BLaER1 treated with 17β-estradiol and CSF1 and Interleukin-3, amounts not matched to agents 10 nM and 100 nM (cell line): ENCODE data around the gene ENOX1.
A peak's percentile ranks its signal among the peaks of the same experiment; 100 is the strongest.

Experiments
- H3K27ac ChIP-seq, 11 experiments: shearing (Covaris generic); formaldehyde crosslinking; 2 replicates each; pipeline ENCODE4 v1.8.1; 2022
- H3K27me3 ChIP-seq, 11 experiments: shearing (Covaris generic); formaldehyde crosslinking; 2 replicates each; pipeline ENCODE4 v1.8.1; 2022
- H3K36me3 ChIP-seq, 11 experiments: shearing (Covaris generic); formaldehyde crosslinking; 2 replicates each; pipeline ENCODE4 v1.8.1; 2022
- H3K4me1 ChIP-seq, 10 experiments: shearing (Covaris generic); formaldehyde crosslinking; 2 replicates each; pipeline ENCODE4 v1.8.1; 2022
- H3K4me2 ChIP-seq, 11 experiments: shearing (Covaris generic); formaldehyde crosslinking; 2 replicates each; pipeline ENCODE4 v1.8.1; 2022
- H3K4me3 ChIP-seq, 10 experiments: shearing (Covaris generic); formaldehyde crosslinking; 2 replicates each; pipeline ENCODE4 v1.8.1; 2022
- H3K9ac ChIP-seq, 11 experiments: shearing (Covaris generic); formaldehyde crosslinking; 2 replicates each; pipeline ENCODE4 v1.8.1; 2022
- H3K9me3 ChIP-seq, 11 experiments: shearing (Covaris generic); formaldehyde crosslinking; replicated peaks in 1 of 11; 2 replicates each; pipeline ENCODE4 v1.8.1; 2022
- H4K20me1 ChIP-seq, 11 experiments: shearing (Covaris generic); formaldehyde crosslinking; 2 replicates each; pipeline ENCODE4 v1.8.1; 2022
- Cebpa-rat ChIP-seq, 11 experiments: shearing (Covaris generic); IDR thresholded peaks; 2 replicates each; pipeline ENCODE4 v1.8.1; 2022

ENOX1 gene

DNA sequence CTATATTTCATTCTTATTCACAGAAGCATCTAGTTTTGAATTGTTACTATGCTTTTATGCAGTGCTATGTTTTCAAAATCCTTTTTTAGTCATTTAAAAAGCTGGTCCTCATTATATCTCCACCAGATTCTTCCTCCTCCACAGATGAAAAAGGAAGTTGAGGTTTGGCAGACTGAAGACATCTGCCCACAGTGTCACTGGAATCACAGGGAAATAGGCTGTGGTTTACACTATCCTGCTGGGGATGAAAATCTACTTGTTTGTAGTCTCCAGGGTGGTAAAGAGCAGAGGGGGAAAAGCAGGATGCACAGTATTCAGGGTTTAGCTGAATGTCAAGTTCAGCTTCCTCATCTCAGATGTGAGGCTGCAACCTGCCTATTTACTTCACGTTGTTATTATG, 412.2 kb downstream of the ENOX1 start:
- Histone ChIP-seq H3K9me3 (peaks cover 0 to 19% (median 0%) of the 10 kb centered on the region in 11 experiments; a peak in 6 of 22 replicates), H3K9ac (no peak overlapping the region), H4K20me1 (peaks cover 0 to 4% (median 0%) of the 10 kb centered on the region in 11 experiments; a peak in 2 of 22 replicates), H3K27ac (peak overlapping the region in 1 of 11 experiments; percentile 25; a peak in 1 of 22 replicates), H3K27me3 (peaks cover 0 to 63% (median 0%) of the 10 kb centered on the region in 11 experiments; a peak in 4 of 22 replicates), H3K4me1 (peaks cover 27 to 44% (median 36%) of the 10 kb centered on the region in 10 experiments), H3K4me2 (peak overlapping the region; percentile 46 to 80 (median 71)), H3K36me3 (no peaks in the 10 kb centered on the region), H3K4me3 (no peak overlapping the region)
- TF ChIP-seq Cebpa-rat (IDR thresholded peaks at IDR 0.05) = no peak

- no peak for TF ChIP-seq Cebpa-rat (IDR thresholded peaks at IDR 0.05)
- peaks cover 0 to 4% (median 0%) of the 10 kb centered on the region in 11 experiments; a peak in 2 of 22 replicates for H4K20me1 ChIP-seq
- H3K4me3 ChIP-seq = no peak overlapping the region
- H3K9me3 ChIP-seq = peaks cover 0 to 9% (median 0%) of the 10 kb centered on the region in 11 experiments; a peak in 2 of 22 replicates
- no peak overlapping the region for H3K27ac ChIP-seq
- H3K36me3 ChIP-seq = no peaks in the 10 kb centered on the region
- peak overlapping the region in 10 of 11 experiments; percentile 1 to 79 (median 38); a peak in 14 of 22 replicates for H3K4me2 ChIP-seq
- H3K27me3 ChIP-seq = peaks cover 0 to 73% (median 0%) of the 10 kb centered on the region in 11 experiments; a peak in 4 of 22 replicates
- H3K4me1 ChIP-seq = peaks cover 27 to 44% (median 36%) of the 10 kb centered on the region in 10 experiments
- H3K9ac ChIP-seq = no peak overlapping the region
These were observed 413.4 kb downstream of the ENOX1 start for GRCh38 chr13:43373400-43373799.

- Histone ChIP-seq H3K27me3 (peaks cover 0 to 60% (median 0%) of the 10 kb centered on the region in 11 experiments; a peak in 4 of 22 replicates), H4K20me1 (peaks cover 0 to 4% (median 0%) of the 10 kb centered on the region in 11 experiments; a peak in 2 of 22 replicates), H3K36me3 (no peaks in the 10 kb centered on the region), H3K4me1 (peaks cover 27 to 45% (median 34%) of the 10 kb centered on the region in 10 experiments), H3K9ac (no peak overlapping the region), H3K27ac (no peak overlapping the region), H3K4me2 (no peak overlapping the region), H3K9me3 (no peaks in the 10 kb centered on the region), H3K4me3 (no peak overlapping the region)
- TF ChIP-seq Cebpa-rat (IDR thresholded peaks at IDR 0.05) = no peak
These were observed 415.9 kb downstream of the ENOX1 start for GRCh38 chr13:43370842-43371241.

DNA sequence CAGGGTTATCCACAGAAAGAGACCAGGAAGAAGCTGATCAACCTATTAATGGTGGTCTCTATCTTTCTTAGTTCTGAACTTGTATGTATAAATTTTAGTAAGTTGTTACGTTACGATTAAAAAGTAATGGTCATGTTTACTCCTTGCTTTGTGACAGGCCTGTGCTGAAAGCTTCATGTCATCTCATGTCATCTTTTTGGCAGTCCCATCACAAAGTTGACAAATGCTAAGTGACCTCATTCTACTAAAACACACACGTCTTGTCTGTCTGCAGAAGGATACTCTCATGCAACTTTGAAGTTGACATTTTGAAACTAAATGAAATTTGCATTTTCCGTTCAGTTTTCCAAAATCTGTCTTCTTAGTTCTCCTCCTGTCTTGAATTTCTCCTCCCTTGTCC, 417.5 kb downstream of the ENOX1 start:
- Histone ChIP-seq H3K4me2 (no peak overlapping the region), H3K9ac (no peak overlapping the region), H3K27me3 (peaks cover 0 to 76% (median 0%) of the 10 kb centered on the region in 11 experiments; a peak in 4 of 22 replicates), H4K20me1 (no peaks in the 10 kb centered on the region), H3K27ac (no peak overlapping the region), H3K4me1 (peaks cover 14 to 34% (median 21%) of the 10 kb centered on the region in 10 experiments), H3K4me3 (no peak overlapping the region), H3K9me3 (no peaks in the 10 kb centered on the region), H3K36me3 (no peaks in the 10 kb centered on the region)
- no peak for TF ChIP-seq Cebpa-rat (IDR thresholded peaks at IDR 0.05)

- Histone ChIP-seq H3K9ac (no peak overlapping the region), H3K4me1 (peaks cover 1 to 25% (median 13%) of the 10 kb centered on the region in 10 experiments; a peak in 17 of 20 replicates), H3K36me3 (no peaks in the 10 kb centered on the region), H3K4me3 (no peak overlapping the region), H4K20me1 (no peaks in the 10 kb centered on the region), H3K27ac (no peak overlapping the region), H3K27me3 (peaks cover 0 to 67% (median 0%) of the 10 kb centered on the region in 11 experiments; a peak in 4 of 22 replicates), H3K4me2 (peak overlapping the region in 9 of 11 experiments; percentile 10 to 51 (median 28); a peak in 15 of 22 replicates), H3K9me3 (no peaks in the 10 kb centered on the region)
- TF ChIP-seq Cebpa-rat (IDR thresholded peaks at IDR 0.05) = no peak
These were observed 418.8 kb downstream of the ENOX1 start for GRCh38 chr13:43368003-43368402.

DNA sequence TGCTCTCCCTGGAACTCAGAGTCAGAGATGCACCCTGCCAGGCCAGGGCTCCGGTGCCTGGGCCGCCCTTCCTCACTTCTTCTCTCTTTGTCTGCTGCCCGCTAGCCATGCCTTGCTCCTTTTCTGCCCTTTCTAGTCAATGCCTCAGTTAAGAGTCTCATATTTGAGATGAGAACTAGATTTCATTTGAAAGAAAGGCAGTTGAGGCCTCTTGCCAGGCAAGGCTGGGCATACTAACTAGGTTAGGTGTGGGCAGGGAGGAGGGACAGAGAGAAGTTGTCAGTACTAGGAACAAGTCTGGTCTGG, 421.8 kb downstream of the ENOX1 start:
- H4K20me1 ChIP-seq = no peaks in the 10 kb centered on the region
- no peak overlapping the region for H3K4me2 ChIP-seq
- H3K9me3 ChIP-seq = no peaks in the 10 kb centered on the region
- no peaks in the 10 kb centered on the region for H3K36me3 ChIP-seq
- H3K4me3 ChIP-seq = no peak overlapping the region
- peaks cover 0 to 17% (median 8%) of the 10 kb centered on the region in 10 experiments; a peak in 13 of 20 replicates for H3K4me1 ChIP-seq
- no peak for TF ChIP-seq Cebpa-rat (IDR thresholded peaks at IDR 0.05)
- H3K27ac ChIP-seq = no peak overlapping the region
- peaks cover 0 to 38% (median 0%) of the 10 kb centered on the region in 11 experiments; a peak in 4 of 22 replicates for H3K27me3 ChIP-seq
- no peak overlapping the region for H3K9ac ChIP-seq

- Histone ChIP-seq H3K4me2 (peak overlapping the region in 9 of 11 experiments; percentile 4 to 43 (median 18); a peak in 9 of 22 replicates), H3K36me3 (no peaks in the 10 kb centered on the region), H3K27me3 (peaks cover 0 to 34% (median 0%) of the 10 kb centered on the region in 11 experiments; a peak in 4 of 22 replicates), H3K27ac (no peak overlapping the region), H3K4me3 (no peak overlapping the region), H3K4me1 (peaks cover 0 to 17% (median 8%) of the 10 kb centered on the region in 10 experiments; a peak in 13 of 20 replicates), H3K9me3 (no peaks in the 10 kb centered on the region), H4K20me1 (no peaks in the 10 kb centered on the region), H3K9ac (no peak overlapping the region)
- no peak for TF ChIP-seq Cebpa-rat (IDR thresholded peaks at IDR 0.05)
These were observed 422.3 kb downstream of the ENOX1 start for GRCh38 chr13:43364210-43365038.

GRCh38 chr13:43363156-43363953, 423.4 kb downstream of the ENOX1 start:
- no peak for TF ChIP-seq Cebpa-rat (IDR thresholded peaks at IDR 0.05)
- Histone ChIP-seq H3K27ac (no peak overlapping the region), H4K20me1 (no peaks in the 10 kb centered on the region), H3K27me3 (peaks cover 0 to 23% (median 0%) of the 10 kb centered on the region in 11 experiments; a peak in 4 of 22 replicates), H3K4me3 (no peak overlapping the region), H3K9ac (no peak overlapping the region), H3K4me2 (no peak overlapping the region), H3K36me3 (no peaks in the 10 kb centered on the region), H3K4me1 (peaks cover 0 to 20% (median 12%) of the 10 kb centered on the region in 10 experiments; a peak in 17 of 20 replicates), H3K9me3 (no peaks in the 10 kb centered on the region)
